ENCODE results near the gene CIRBP. TPM values are rescaled to one million over a fixed set of nuclear protein-coding genes. Genes with fewer than 3 reads are reported as not detected.
A peak's percentile ranks its signal among the peaks of the same experiment; 100 is the strongest.

The CIRBP gene
- total and polyA plus RNA-seq, 2 experiments from 2014 or later, result 202 to 361 TPM

GRCh38 chr19:1287354-1288225, 18.5 kb downstream of the CIRBP start:
- Histone ChIP-seq H4K20me1 (ENCODE audit: insufficient read depth, poor library complexity, severe bottlenecking) (no peaks in the 10 kb centered on the region), H3K36me3 (replicated peaks; ENCODE audit: insufficient read depth, low read depth) (no peaks in the 10 kb centered on the region), H3K4me1 (ENCODE audit: insufficient read depth) (peaks cover 49% of the 10 kb centered on the region), H3K4me2 (peak overlapping the region; percentile 92), H3K4me3 (peak overlapping the region; percentile 20), H2AFZ (no peak overlapping the region), H3K9me3 (ENCODE audit: low read depth) (no peaks in the 10 kb centered on the region), H3K9me2 (replicated peaks; ENCODE audit: insufficient read depth) (no peaks in the 10 kb centered on the region), H3K79me2 (peaks cover 55% of the 10 kb centered on the region), H3K27ac (peak overlapping the region; percentile 16), H3K27me3 (no peaks in the 10 kb centered on the region)
- WGBS (ENCODE audit: low lambda C conversion rate, missing lambda C conversion rate), result 51% methylated on average over 45 of the region's 55 CpGs
- TF ChIP-seq EZH2phosphoT487 (IDR thresholded peaks at IDR 0.05; ENCODE audit: low read depth, severe bottlenecking, unreplicated experiment) (no peak), EZH2 (IDR thresholded peaks at IDR 0.05; ENCODE audit: borderline replicate concordance) (no peak), CTCF (IDR thresholded peaks at IDR 0.05; ENCODE audit: poor library complexity) (no peak)
- DNase-seq (ENCODE audit: low spot score), result no peak

GRCh38 chr19:1288226-1288612, 19.1 kb downstream of the CIRBP start:
- Histone ChIP-seq H3K9me2 (replicated peaks; ENCODE audit: insufficient read depth) (no peaks in the 10 kb centered on the region), H3K36me3 (replicated peaks; ENCODE audit: insufficient read depth, low read depth) (no peaks in the 10 kb centered on the region), H3K27me3 (no peaks in the 10 kb centered on the region), H3K4me3 (no peak overlapping the region), H3K79me2 (peaks cover 56% of the 10 kb centered on the region), H3K27ac (peak overlapping the region; percentile 16), H2AFZ (no peak overlapping the region), H3K9me3 (ENCODE audit: low read depth) (no peaks in the 10 kb centered on the region), H4K20me1 (ENCODE audit: insufficient read depth, poor library complexity, severe bottlenecking) (no peaks in the 10 kb centered on the region), H3K4me1 (ENCODE audit: insufficient read depth) (peaks cover 49% of the 10 kb centered on the region), H3K4me2 (peak overlapping the region; percentile 92)
- TF ChIP-seq CTCF (IDR thresholded peaks at IDR 0.05; ENCODE audit: poor library complexity) (no peak), EZH2phosphoT487 (IDR thresholded peaks at IDR 0.05; ENCODE audit: low read depth, severe bottlenecking, unreplicated experiment) (no peak), EZH2 (IDR thresholded peaks at IDR 0.05; ENCODE audit: borderline replicate concordance) (no peak)
- no peak for DNase-seq (ENCODE audit: low spot score)
- 94% methylated on average over 13 of the region's 18 CpGs for WGBS (ENCODE audit: low lambda C conversion rate, missing lambda C conversion rate)

- Histone ChIP-seq H3K36me3 (replicated peaks; ENCODE audit: insufficient read depth, low read depth) (no peaks in the 10 kb centered on the region), H3K4me3 (no peak overlapping the region), H3K27ac (no peak overlapping the region), H3K9me2 (replicated peaks; ENCODE audit: insufficient read depth) (no peaks in the 10 kb centered on the region), H3K79me2 (peaks cover 56% of the 10 kb centered on the region), H2AFZ (no peak overlapping the region), H4K20me1 (ENCODE audit: insufficient read depth, poor library complexity, severe bottlenecking) (no peaks in the 10 kb centered on the region), H3K27me3 (no peaks in the 10 kb centered on the region), H3K4me2 (peak overlapping the region; percentile 92), H3K9me3 (ENCODE audit: low read depth) (no peaks in the 10 kb centered on the region), H3K4me1 (ENCODE audit: insufficient read depth) (peaks cover 47% of the 10 kb centered on the region)
- TF ChIP-seq EZH2 (IDR thresholded peaks at IDR 0.05; ENCODE audit: borderline replicate concordance) (no peak), EZH2phosphoT487 (IDR thresholded peaks at IDR 0.05; ENCODE audit: low read depth, severe bottlenecking, unreplicated experiment) (no peak), CTCF (IDR thresholded peaks at IDR 0.05; ENCODE audit: poor library complexity) (no peak)
- 95% methylated on average over 30 of the region's 41 CpGs for WGBS (ENCODE audit: low lambda C conversion rate, missing lambda C conversion rate)
- no peak for DNase-seq (ENCODE audit: low spot score)
Observed at GRCh38 chr19:1288833-1289685, 19.9 kb downstream of the CIRBP start.
